ENCODE results near the gene P2RY11. TPM values are rescaled to one million over a fixed set of nuclear protein-coding genes. Genes with fewer than 3 reads are reported as not detected.

P2RY11 gene
- total RNA-seq, 1 experiment from 2014 or later: 18.4 TPM

DNA sequence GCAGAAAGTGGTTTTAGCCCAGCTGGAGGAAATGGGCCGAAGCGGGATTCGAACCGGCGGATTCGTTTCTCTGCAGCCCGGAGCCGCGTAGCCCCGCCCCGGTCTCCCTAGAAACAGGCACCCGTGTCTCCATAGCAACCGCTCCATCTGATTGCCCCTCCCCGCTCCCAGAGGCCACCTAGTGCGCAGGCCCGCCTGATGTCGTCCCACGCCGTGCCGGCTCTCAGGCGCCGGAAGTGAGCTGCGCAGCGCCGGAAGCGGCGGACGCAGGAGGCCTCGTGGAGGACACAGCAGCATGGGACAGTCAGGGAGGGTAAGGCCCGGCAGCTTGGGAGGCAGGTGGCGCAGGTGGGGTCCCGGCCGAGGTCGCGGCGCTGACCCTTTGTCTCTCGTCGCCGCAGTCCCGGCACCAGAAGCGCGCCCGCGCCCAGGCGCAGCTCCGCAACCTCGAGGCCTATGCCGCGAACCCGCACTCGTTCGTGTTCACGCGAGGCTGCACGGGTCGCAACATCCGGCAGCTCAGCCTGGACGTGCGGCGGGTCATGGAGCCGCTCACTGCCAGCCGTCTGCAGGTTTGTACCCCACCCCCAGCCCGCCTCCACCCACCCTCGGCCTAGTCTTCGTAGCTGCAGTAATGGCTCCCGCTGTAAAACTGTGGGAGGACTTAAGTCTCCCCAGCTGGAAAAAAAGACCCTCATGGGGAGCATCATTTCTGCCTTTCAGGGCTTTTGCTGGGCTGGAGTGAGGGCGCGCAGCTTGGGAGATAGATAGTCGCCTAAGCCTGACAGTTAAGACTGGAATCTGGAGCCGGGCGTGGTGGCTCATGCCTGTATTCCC lies 5.2 kb upstream of the P2RY11 start, which contains the start of gene PPAN:
Gene PPAN, plus strand, starts transcription at position 263 of the 837 bp plus-strand sequence. Its CDS starts 33 bp downstream, at position 296.
- H3K9me3 ChIP-seq: no peaks in the 10 kb centered on the region
- Mint-ChIP-seq H3K36me3 (ENCODE audit: insufficient read depth, unreplicated experiment) (peaks cover 55% of the 10 kb centered on the region), H3K4me1 (ENCODE audit: low read depth, unreplicated experiment) (peaks cover 11% of the 10 kb centered on the region), H3K27ac (ENCODE audit: unreplicated experiment) (peak within 1 kb of the TSS; percentile 85), H3K27me3 (ENCODE audit: insufficient read depth, unreplicated experiment) (no peaks in the 10 kb centered on the region), H3K9me3 (ENCODE audit: unreplicated experiment) (no peaks in the 10 kb centered on the region), H3K4me3 (ENCODE audit: unreplicated experiment) (peak within 1 kb of the TSS; percentile 87)
- intact Hi-C loops (cut with micrococcal nuclease; ENCODE audit: unreplicated experiment): loop anchor here (1.0 kb wide), 1 partner anchor 10 kb away; no protein-coding TSS in a partner anchor
- H3K27me3 ChIP-seq (replicated peaks; ENCODE audit: control insufficient read depth, insufficient read depth, low read length): no peaks in the 10 kb centered on the region
- peak; percentile 97 to 98 for DNase-seq
- no TSS peak for BruUV-seq (replicated peaks)
- ChIA-PET CTCF (interaction anchor here (0.6 to 1.0 kb wide), 2 partner anchors 10 to 145 kb away, joined by 3 to 10 read pairs; no protein-coding TSS in a partner anchor), POLR2A (interaction anchor here (0.7 to 1.5 kb wide), 2 partner anchors 10 to 275 kb away, joined by 5 to 22 read pairs; partner anchors contain the start of gene TYK2)
- no peaks in the 10 kb centered on the region; the same call in 1 of the 2 replicates for H3K4me1 ChIP-seq
- TF ChIP-seq, protein P1, sequence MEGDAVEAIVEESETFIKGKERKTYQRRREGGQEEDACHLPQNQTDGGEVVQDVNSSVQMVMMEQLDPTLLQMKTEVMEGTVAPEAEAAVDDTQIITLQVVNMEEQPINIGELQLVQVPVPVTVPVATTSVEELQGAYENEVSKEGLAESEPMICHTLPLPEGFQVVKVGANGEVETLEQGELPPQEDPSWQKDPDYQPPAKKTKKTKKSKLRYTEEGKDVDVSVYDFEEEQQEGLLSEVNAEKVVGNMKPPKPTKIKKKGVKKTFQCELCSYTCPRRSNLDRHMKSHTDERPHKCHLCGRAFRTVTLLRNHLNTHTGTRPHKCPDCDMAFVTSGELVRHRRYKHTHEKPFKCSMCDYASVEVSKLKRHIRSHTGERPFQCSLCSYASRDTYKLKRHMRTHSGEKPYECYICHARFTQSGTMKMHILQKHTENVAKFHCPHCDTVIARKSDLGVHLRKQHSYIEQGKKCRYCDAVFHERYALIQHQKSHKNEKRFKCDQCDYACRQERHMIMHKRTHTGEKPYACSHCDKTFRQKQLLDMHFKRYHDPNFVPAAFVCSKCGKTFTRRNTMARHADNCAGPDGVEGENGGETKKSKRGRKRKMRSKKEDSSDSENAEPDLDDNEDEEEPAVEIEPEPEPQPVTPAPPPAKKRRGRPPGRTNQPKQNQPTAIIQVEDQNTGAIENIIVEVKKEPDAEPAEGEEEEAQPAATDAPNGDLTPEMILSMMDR (IDR thresholded peaks at IDR 0.05; ENCODE audit: insufficient read depth in 1 of 2, low read depth in 1 of 2, low read length in 1 of 2, severe bottlenecking in 1 of 2, unreplicated experiment in 1 of 2): no peak
- H3K36me3 ChIP-seq (ENCODE audit: control insufficient read depth, insufficient read depth, low read length): peaks cover 2% of the 10 kb centered on the region; the same call in 1 of the 2 replicates
- peak within 1 kb of the TSS; percentile 92 for H3K4me3 ChIP-seq (ENCODE audit: low read depth, low read length)

DNA sequence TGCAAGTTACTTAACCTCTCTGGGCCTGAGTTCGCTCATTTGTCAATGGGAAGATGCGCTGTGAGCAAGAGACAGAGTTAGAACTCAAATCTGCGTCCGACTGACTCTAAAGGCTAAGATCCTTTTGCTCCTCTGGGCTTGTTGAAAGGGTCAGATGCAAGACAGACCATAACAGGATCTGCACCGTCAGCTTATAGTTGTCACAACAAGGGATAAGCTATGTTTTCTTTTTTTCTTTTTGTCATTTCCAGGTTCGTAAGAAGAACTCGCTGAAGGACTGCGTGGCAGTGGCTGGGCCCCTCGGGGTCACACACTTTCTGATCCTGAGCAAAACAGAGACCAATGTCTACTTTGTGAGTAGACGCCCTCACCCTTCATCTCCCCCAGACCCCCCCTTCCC lies 4.2 kb upstream of the P2RY11 start:
- no TSS peak for BruUV-seq (replicated peaks)
- Mint-ChIP-seq H3K4me1 (ENCODE audit: low read depth, unreplicated experiment) (peaks cover 11% of the 10 kb centered on the region), H3K36me3 (ENCODE audit: insufficient read depth, unreplicated experiment) (peaks cover 64% of the 10 kb centered on the region), H3K4me3 (ENCODE audit: unreplicated experiment) (peak overlapping the region; percentile 87), H3K27me3 (ENCODE audit: insufficient read depth, unreplicated experiment) (no peaks in the 10 kb centered on the region), H3K9me3 (ENCODE audit: unreplicated experiment) (no peaks in the 10 kb centered on the region), H3K27ac (ENCODE audit: unreplicated experiment) (peak overlapping the region; percentile 85)
- DNase-seq: no peak
- Histone ChIP-seq H3K36me3 (ENCODE audit: control insufficient read depth, insufficient read depth, low read length) (peaks cover 2% of the 10 kb centered on the region; the same call in 1 of the 2 replicates), H3K4me1 (no peaks in the 10 kb centered on the region; the same call in 1 of the 2 replicates), H3K4me3 (ENCODE audit: low read depth, low read length) (peak overlapping the region; percentile 92), H3K9me3 (no peaks in the 10 kb centered on the region), H3K27me3 (replicated peaks; ENCODE audit: control insufficient read depth, insufficient read depth, low read length) (no peaks in the 10 kb centered on the region)
- CTCF ChIA-PET: interaction anchor here (0.6 kb wide), 1 partner anchor 152 kb away, joined by 3 read pairs; no protein-coding TSS in a partner anchor
- TF ChIP-seq, protein P1 (IDR thresholded peaks at IDR 0.05; ENCODE audit: insufficient read depth in 1 of 2, low read depth in 1 of 2, low read length in 1 of 2, severe bottlenecking in 1 of 2, unreplicated experiment in 1 of 2): no peak
- intact Hi-C loops (cut with micrococcal nuclease; ENCODE audit: unreplicated experiment): no loop called here
- POLR2A ChIA-PET: no interaction called here

DNA sequence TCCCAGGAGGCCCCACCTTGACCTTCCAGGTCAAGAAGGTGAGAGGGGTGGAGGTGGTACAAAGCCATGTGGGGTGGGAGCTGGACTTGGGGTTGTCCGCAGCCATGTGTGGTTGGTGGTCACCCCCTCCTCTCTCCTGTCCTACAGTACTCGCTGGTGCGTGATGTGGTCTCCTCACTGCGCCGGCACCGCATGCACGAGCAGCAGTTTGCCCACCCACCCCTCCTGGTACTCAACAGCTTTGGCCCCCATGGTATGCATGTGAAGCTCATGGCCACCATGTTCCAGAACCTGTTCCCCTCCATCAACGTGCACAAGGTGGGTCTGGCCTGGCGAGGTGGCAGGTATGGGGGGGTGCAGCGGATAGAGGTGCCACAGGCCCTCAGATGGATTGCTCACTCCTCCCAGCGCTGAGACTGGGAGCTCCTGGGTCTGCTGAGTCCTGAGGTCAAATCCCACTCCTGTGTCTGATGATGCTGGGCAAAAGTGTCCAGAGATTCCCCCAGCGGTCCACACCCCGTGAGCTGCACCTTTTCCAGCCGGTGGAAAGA lies 3.6 kb upstream of the P2RY11 start:
- no peak for DNase-seq
- Histone ChIP-seq H3K36me3 (ENCODE audit: control insufficient read depth, insufficient read depth, low read length) (peaks cover 2% of the 10 kb centered on the region; the same call in 1 of the 2 replicates), H3K4me3 (ENCODE audit: low read depth, low read length) (no peak overlapping the region), H3K4me1 (no peaks in the 10 kb centered on the region; the same call in 1 of the 2 replicates), H3K27me3 (replicated peaks; ENCODE audit: control insufficient read depth, insufficient read depth, low read length) (no peaks in the 10 kb centered on the region), H3K9me3 (no peaks in the 10 kb centered on the region)
- no TSS peak for BruUV-seq (replicated peaks)
- no peaks in the 10 kb centered on the region for H3K9me3 Mint-ChIP-seq (ENCODE audit: unreplicated experiment)
- peaks cover 71% of the 10 kb centered on the region for H3K36me3 Mint-ChIP-seq (ENCODE audit: insufficient read depth, unreplicated experiment)
- intact Hi-C loops (cut with micrococcal nuclease; ENCODE audit: unreplicated experiment): no loop called here
- H3K4me3 Mint-ChIP-seq (ENCODE audit: unreplicated experiment): peak overlapping the region; percentile 87
- no peaks in the 10 kb centered on the region for H3K27me3 Mint-ChIP-seq (ENCODE audit: insufficient read depth, unreplicated experiment)
- ChIA-PET POLR2A (no interaction called here), CTCF (interaction anchor here (0.6 kb wide), 1 partner anchor 151 kb away, joined by 3 read pairs; no protein-coding TSS in a partner anchor)
- H3K4me1 Mint-ChIP-seq (ENCODE audit: low read depth, unreplicated experiment): peaks cover 11% of the 10 kb centered on the region
- TF ChIP-seq, protein P1 (IDR thresholded peaks at IDR 0.05; ENCODE audit: insufficient read depth in 1 of 2, low read depth in 1 of 2, low read length in 1 of 2, severe bottlenecking in 1 of 2, unreplicated experiment in 1 of 2): no peak
- H3K27ac Mint-ChIP-seq (ENCODE audit: unreplicated experiment): peak overlapping the region; percentile 85

Data from Caco-2 (cell line).